Endothelial cell of umbilical vein (primary cell): ENCODE data around the gene LRRC8C. TPM values are rescaled to one million over a fixed set of nuclear protein-coding genes. Genes with fewer than 3 reads are reported as not detected.

Experiments used
- BruUV-seq: library from RNA; stranded (reverse); fragments of 400-500 nt; replicated peaks from 2 replicates; lab custom pipeline; 2021; lab: Mats Ljungman, UMichigan
- CTCF ChIA-PET: fragments of 300-600, 350-600 bp; sonication (Branson Sonifier 250); formaldehyde crosslinking; loops from one replicate; lab custom pipeline; 2021; ENCODE audit warnings: antibody characterized with exemption, inconsistent platforms; lab: Charles Lee
- POLR2A ChIA-PET: fragments of 300-600, 350-600 bp; sonication (Branson Sonifier 250); formaldehyde crosslinking; loops from one replicate; lab custom pipeline; 2021; ENCODE audit warnings: antibody characterized with exemption, inconsistent platforms; lab: Charles Lee
- DNase-seq: peaks from one replicate; pipeline ENCODE4 v3.0.0-alpha.2; 2011; ENCODE audit warnings: low read depth, low spot score
- FAIRE-seq: peaks from 2 replicates; lab custom pipeline; 2011; peaks lifted over from hg19 to GRCh38; lab: Jason Lieb, UNC
- H2AFZ ChIP-seq: 2 replicates; pipeline ENCODE4 v1.6.0; 2012; ENCODE audit warnings: low read depth, low read length, control low read depth, inconsistent platforms
- H3K27ac ChIP-seq: 2 replicates; pipeline ENCODE4 v1.5.1; 2011; ENCODE audit warnings: low read depth, mild to moderate bottlenecking, control low read depth, low read length, moderate library complexity; ENCODE audit not compliant: insufficient read depth
- H3K27me3 ChIP-seq, 2 experiments: 2 replicates each; pipeline versions ENCODE4 v1.6.0 to v1.6.1; 2011; ENCODE audit warnings: low read length in 2 of 2, mixed read lengths in 1 of 2; ENCODE audit not compliant: control insufficient read depth in 2 of 2, insufficient read depth in 2 of 2
- H3K36me3 ChIP-seq, 2 experiments: 2 replicates in 1 of 2; 3 replicates in 1 of 2; pipeline ENCODE4 v1.5.1; 2011; ENCODE audit warnings: low read length in 2 of 2, mild to moderate bottlenecking in 1 of 2, moderate library complexity in 1 of 2; ENCODE audit not compliant: control insufficient read depth in 2 of 2, insufficient read depth in 2 of 2; ENCODE audit errors: extremely low read depth in 1 of 2
- H3K4me1 ChIP-seq: 3 replicates; pipeline ENCODE4 v1.5.1; 2011; ENCODE audit warnings: mild to moderate bottlenecking, low read length; ENCODE audit not compliant: control insufficient read depth, insufficient read depth; ENCODE audit errors: extremely low read depth
- H3K4me2 ChIP-seq: 2 replicates; pipeline ENCODE4 v1.6.1; 2011; ENCODE audit warnings: low read length, control low read depth, mixed read lengths; ENCODE audit not compliant: insufficient read depth
- H3K4me3 ChIP-seq, 3 experiments: fragments of 200-600 bp in 1 of 3; sonication (generic), shearing (Covaris generic) in 1 of 3; replicated peaks in 1 of 3; 2 replicates each; pipeline ENCODE4 v1.5.1; 2011 to 2016; ENCODE audit warnings: control low read depth in 3 of 3, low read length in 3 of 3, mild to moderate bottlenecking in 2 of 3, inconsistent platforms in 1 of 3, low read depth in 1 of 3, moderate library complexity in 1 of 3; ENCODE audit not compliant: insufficient read depth in 1 of 3
- H3K79me2 ChIP-seq: 2 replicates; pipeline ENCODE4 v1.6.0; 2012; ENCODE audit warnings: low read length, inconsistent platforms; ENCODE audit not compliant: control insufficient read depth, insufficient read depth
- H3K9ac ChIP-seq: replicated peaks from 2 replicates; pipeline ENCODE3; 2011; ENCODE audit warnings: low read length, control low read depth; ENCODE audit not compliant: insufficient read depth; ENCODE audit errors: extremely low read depth
- H3K9me1 ChIP-seq: replicated peaks from 3 replicates; pipeline ENCODE4 v1.6.0; 2011; ENCODE audit warnings: mild to moderate bottlenecking, low read length; ENCODE audit not compliant: control insufficient read depth, insufficient read depth; ENCODE audit errors: extremely low read depth
- H3K9me3 ChIP-seq: replicated peaks from 2 replicates; pipeline ENCODE4 v1.5.1; 2012; ENCODE audit warnings: low read length, inconsistent platforms; ENCODE audit not compliant: control insufficient read depth, insufficient read depth
- H4K20me1 ChIP-seq: replicated peaks from 2 replicates; pipeline ENCODE3; 2011; ENCODE audit warnings: mild to moderate bottlenecking, low read length; ENCODE audit not compliant: control insufficient read depth, insufficient read depth; ENCODE audit errors: extremely low read depth
- EZH2 ChIP-seq: IDR thresholded peaks from 2 replicates; pipeline ENCODE4 v1.6.1; 2012; ENCODE audit warnings: borderline replicate concordance, low read depth, mild to moderate bottlenecking, moderate library complexity, low read length, inconsistent platforms; ENCODE audit not compliant: severe bottlenecking
- FOS ChIP-seq: IDR thresholded peaks from 2 replicates; pipeline ENCODE4 v1.6.1; 2011; ENCODE audit warnings: mild to moderate bottlenecking, low read length, moderate library complexity, borderline replicate concordance; ENCODE audit not compliant: insufficient read depth
- GATA2 ChIP-seq: IDR thresholded peaks from 2 replicates; pipeline ENCODE4 v1.7.0; 2011; ENCODE audit warnings: low read depth, mild to moderate bottlenecking, moderate library complexity, mixed read lengths, low read length; ENCODE audit not compliant: insufficient read length, insufficient read depth
- JUN ChIP-seq: IDR thresholded peaks from 2 replicates; pipeline ENCODE4 v1.6.1; 2011; ENCODE audit warnings: borderline replicate concordance, low read depth; ENCODE audit not compliant: insufficient read length, insufficient read depth
- MYC ChIP-seq: IDR thresholded peaks from one replicate; pipeline ENCODE4 v1.6.1; 2011; ENCODE audit warnings: mild to moderate bottlenecking, low read depth, low read length
- POLR2A ChIP-seq: IDR thresholded peaks from 2 replicates; pipeline ENCODE4 v1.6.1; 2012; ENCODE audit warnings: low read depth, mild to moderate bottlenecking, control low read depth, low read length
- POLR2AphosphoS5 ChIP-seq: IDR thresholded peaks from 2 replicates; pipeline ENCODE4 v1.6.1; 2012; ENCODE audit warnings: low read depth, mild to moderate bottlenecking, control low read depth, low read length, moderate library complexity; ENCODE audit not compliant: insufficient read depth
- dilution Hi-C: fragments of 300-500 bp; cut with MboI; formaldehyde crosslinking; loops from one replicate; pipeline ENCODE4 v1.15.0; 2019; ENCODE audit warnings: low sequenced_read_pairs; ENCODE audit not compliant: extremely low pct_ligation_motif_present
- intact Hi-C: fragments of 100-400 bp; cut with micrococcal nuclease; formaldehyde crosslinking; loops from one replicate; pipeline ENCODE4 v1.10.0; 2022
- polyA plus RNA-seq, 4 experiments: library from polyadenylated mRNA; depleted of rRNA in 3 of 4; stranded (reverse) in 3 of 4; unstranded in 1 of 4; fragments of >200 nt; gene quantifications; 2 replicates each; pipeline versions ENCODE4 v1.2.1 to v1.2.3, GENCODE V29; 2011 to 2012; ENCODE audit warnings: missing spikeins in 1 of 4
- total RNA-seq: library from RNA; stranded (reverse); gene quantifications from 2 replicates; pipeline ENCODE4 v1.2.3, GENCODE V29; 2021
- TF ChIP-seq, protein P1 (sequence below), 2 donors: IDR thresholded peaks; 1 replicate in 1 of 2; 2 replicates in 1 of 2; pipeline ENCODE4 v1.5.1; 2011; ENCODE audit warnings: low read length in 2 of 2, mild to moderate bottlenecking in 2 of 2, moderate library complexity in 2 of 2, control low read depth in 1 of 2, inconsistent platforms in 1 of 2, low read depth in 1 of 2; ENCODE audit not compliant: insufficient read depth in 1 of 2; ENCODE audit errors: extremely low read depth in 1 of 2
- TF ChIP-seq, protein P2 (sequence below): IDR thresholded peaks from 2 replicates; pipeline ENCODE4 v1.6.1; 2011; ENCODE audit not compliant: insufficient read depth, insufficient read length

LRRC8C gene
- total and polyA plus RNA-seq, 2 donors (not counting 3 experiments of a cell fraction or from before 2014, with no cell fraction given) = 33.6 to 51.5 TPM

DNA sequence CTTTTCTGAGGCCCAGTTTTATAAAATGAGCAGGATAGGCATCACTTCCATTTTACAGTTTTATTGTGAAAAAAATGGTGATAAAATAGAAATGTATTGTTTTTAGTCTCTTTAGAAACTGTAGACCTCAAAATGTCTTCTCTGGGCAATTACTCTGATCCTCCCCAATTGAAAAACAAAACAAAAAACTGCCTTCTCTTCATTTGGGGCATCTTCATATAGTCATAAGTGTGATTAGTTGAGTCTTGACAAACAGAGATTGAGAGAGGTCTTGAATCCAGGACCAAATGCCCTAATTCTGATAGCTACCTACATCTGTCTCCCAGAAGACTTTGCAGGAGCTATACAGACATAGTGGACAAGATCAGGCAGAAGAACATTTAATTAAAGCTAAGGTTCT, 62.9 kb downstream of the LRRC8C start:
- CTCF ChIA-PET = interaction anchor here (1.2 to 2.7 kb wide), 3 partner anchors 11 to 24 kb away, joined by 3 to 14 read pairs (median 4); no protein-coding TSS in a partner anchor
- no peaks in the 10 kb centered on the region for H3K9me1 ChIP-seq
- no peak overlapping the region for H3K9ac ChIP-seq
- dilution Hi-C loops (no loop called here), intact Hi-C loops (no loop called here)
- peaks cover 75% of the 10 kb centered on the region for H3K4me1 ChIP-seq
- H3K4me2 ChIP-seq = no peak overlapping the region
- H3K27me3 ChIP-seq = no peaks in the 10 kb centered on the region
- BruUV-seq = no TSS peak
- no peak overlapping the region for H3K4me3 ChIP-seq
- H3K36me3 ChIP-seq = peaks cover 0 to 3% of the 10 kb centered on the region in 2 experiments
- no peaks in the 10 kb centered on the region for H3K9me3 ChIP-seq
- no peaks in the 10 kb centered on the region for H4K20me1 ChIP-seq
- no peak for DNase-seq
- H3K27ac ChIP-seq = no peak overlapping the region
- no peak for TF ChIP-seq POLR2A
- TF ChIP-seq, protein P1, sequence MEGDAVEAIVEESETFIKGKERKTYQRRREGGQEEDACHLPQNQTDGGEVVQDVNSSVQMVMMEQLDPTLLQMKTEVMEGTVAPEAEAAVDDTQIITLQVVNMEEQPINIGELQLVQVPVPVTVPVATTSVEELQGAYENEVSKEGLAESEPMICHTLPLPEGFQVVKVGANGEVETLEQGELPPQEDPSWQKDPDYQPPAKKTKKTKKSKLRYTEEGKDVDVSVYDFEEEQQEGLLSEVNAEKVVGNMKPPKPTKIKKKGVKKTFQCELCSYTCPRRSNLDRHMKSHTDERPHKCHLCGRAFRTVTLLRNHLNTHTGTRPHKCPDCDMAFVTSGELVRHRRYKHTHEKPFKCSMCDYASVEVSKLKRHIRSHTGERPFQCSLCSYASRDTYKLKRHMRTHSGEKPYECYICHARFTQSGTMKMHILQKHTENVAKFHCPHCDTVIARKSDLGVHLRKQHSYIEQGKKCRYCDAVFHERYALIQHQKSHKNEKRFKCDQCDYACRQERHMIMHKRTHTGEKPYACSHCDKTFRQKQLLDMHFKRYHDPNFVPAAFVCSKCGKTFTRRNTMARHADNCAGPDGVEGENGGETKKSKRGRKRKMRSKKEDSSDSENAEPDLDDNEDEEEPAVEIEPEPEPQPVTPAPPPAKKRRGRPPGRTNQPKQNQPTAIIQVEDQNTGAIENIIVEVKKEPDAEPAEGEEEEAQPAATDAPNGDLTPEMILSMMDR (IDR thresholded peaks at IDR 0.05; ENCODE audit: extremely low read depth in 1 of 2, insufficient read depth in 1 of 2, low read depth in 1 of 2, low read length in 2 of 2) = no peak
- TF ChIP-seq EZH2 = no peak
- TF ChIP-seq FOS = no peak
- TF ChIP-seq JUN = no peak
- no peak for TF ChIP-seq POLR2AphosphoS5
- TF ChIP-seq MYC = no peak
- TF ChIP-seq, protein P2, sequence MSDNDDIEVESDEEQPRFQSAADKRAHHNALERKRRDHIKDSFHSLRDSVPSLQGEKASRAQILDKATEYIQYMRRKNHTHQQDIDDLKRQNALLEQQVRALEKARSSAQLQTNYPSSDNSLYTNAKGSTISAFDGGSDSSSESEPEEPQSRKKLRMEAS = no peak
- no peak for TF ChIP-seq GATA2
- FAIRE-seq = no peak
- H2AFZ ChIP-seq = no peak overlapping the region
- peaks cover 38% of the 10 kb centered on the region for H3K79me2 ChIP-seq
- POLR2A ChIA-PET = no interaction called here
